Measurements from ENCODE around the gene VCAN.

DNA sequence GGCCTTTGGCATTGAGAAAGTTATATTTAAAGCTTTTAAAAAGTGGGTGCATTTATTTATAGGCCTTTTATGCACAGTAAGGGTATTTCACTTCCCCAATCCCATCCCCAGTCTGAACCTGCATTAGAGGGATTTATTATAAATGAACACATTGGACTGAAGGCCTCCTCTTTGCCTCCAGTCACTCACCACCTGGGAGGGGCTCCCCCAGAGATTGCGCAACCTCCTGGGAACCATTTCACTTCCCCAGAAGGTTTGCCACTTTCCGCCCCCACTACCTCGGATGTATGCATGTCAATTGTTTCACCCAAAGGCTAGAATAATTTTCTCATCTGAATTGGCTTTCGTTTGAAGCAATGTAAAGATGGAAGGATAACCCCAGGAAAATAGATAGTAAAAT, 29.8 kb upstream of the VCAN start:
- TF ChIP-seq POLR2A (IDR thresholded peaks at IDR 0.05; ENCODE audit: extremely low read depth, insufficient read length): no peak
- TF ChIP-seq, protein P1, sequence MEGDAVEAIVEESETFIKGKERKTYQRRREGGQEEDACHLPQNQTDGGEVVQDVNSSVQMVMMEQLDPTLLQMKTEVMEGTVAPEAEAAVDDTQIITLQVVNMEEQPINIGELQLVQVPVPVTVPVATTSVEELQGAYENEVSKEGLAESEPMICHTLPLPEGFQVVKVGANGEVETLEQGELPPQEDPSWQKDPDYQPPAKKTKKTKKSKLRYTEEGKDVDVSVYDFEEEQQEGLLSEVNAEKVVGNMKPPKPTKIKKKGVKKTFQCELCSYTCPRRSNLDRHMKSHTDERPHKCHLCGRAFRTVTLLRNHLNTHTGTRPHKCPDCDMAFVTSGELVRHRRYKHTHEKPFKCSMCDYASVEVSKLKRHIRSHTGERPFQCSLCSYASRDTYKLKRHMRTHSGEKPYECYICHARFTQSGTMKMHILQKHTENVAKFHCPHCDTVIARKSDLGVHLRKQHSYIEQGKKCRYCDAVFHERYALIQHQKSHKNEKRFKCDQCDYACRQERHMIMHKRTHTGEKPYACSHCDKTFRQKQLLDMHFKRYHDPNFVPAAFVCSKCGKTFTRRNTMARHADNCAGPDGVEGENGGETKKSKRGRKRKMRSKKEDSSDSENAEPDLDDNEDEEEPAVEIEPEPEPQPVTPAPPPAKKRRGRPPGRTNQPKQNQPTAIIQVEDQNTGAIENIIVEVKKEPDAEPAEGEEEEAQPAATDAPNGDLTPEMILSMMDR (IDR thresholded peaks at IDR 0.05; ENCODE audit: low read depth, low read length): no peak

All from NB4 (cell line).